GM21515 (cell line): Measurements from ENCODE around the gene C7orf57.

Experiments used
- ATAC-seq: cut with Tn5 transposase; IDR thresholded peaks from one replicate; pipeline ENCODE4 v1.9.1; 2021; ENCODE audit not compliant: unreplicated experiment

Gene C7orf57

GRCh38 chr7:48107926-48108472 lies 72.7 kb downstream of the C7orf57 start:
- no peak for ATAC-seq

- no peak for ATAC-seq
Observed at GRCh38 chr7:48108959-48109847, 73.9 kb downstream of the C7orf57 start.

- peak; percentile 91 for ATAC-seq
Observed at GRCh38 chr7:48109848-48110663, 74.7 kb downstream of the C7orf57 start.

GRCh38 chr7:48110868-48111267 lies 75.5 kb downstream of the C7orf57 start:
- no peak for ATAC-seq
